Bronchial epithelial cell (primary cell): Measurements from ENCODE around the gene SGMS1. TPM values are rescaled to one million over a fixed set of nuclear protein-coding genes. Genes with fewer than 3 reads are reported as not detected.

Source experiments
- DNase-seq: peaks from one replicate; pipeline ENCODE4 v3.0.0-alpha.2; 2010; ENCODE audit warnings: low read depth
- FAIRE-seq: peaks from 2 replicates; lab custom pipeline; 2011; peaks lifted over from hg19 to GRCh38; lab: Jason Lieb, UNC
- H3K27me3 ChIP-seq: 2 replicates; pipeline ENCODE4 v1.5.1; 2011; ENCODE audit warnings: low read length; ENCODE audit not compliant: control insufficient read depth, insufficient read depth
- H3K36me3 ChIP-seq: 2 replicates; pipeline ENCODE4 v1.5.1; 2011; ENCODE audit warnings: low read length; ENCODE audit not compliant: control insufficient read depth, insufficient read depth
- H3K4me3 ChIP-seq: 2 replicates; pipeline ENCODE4 v1.5.1; 2011; ENCODE audit warnings: mild to moderate bottlenecking, low read depth, low read length, control low read depth
- total RNA-seq: library from RNA; depleted of rRNA; stranded (reverse); fragments of >200 nt; gene quantifications from 2 replicates; pipeline ENCODE4 v1.2.1, GENCODE V29; 2014
- TF ChIP-seq, protein P1 (sequence below): IDR thresholded peaks from 2 replicates; pipeline ENCODE4 v1.5.1; 2011; ENCODE audit warnings: mild to moderate bottlenecking, moderate library complexity, low read length, control low read depth, inconsistent platforms; ENCODE audit not compliant: insufficient read depth, severe bottlenecking

The SGMS1 gene
- total RNA-seq, 1 donor from 2014 or later, result 21.3 TPM

DNA sequence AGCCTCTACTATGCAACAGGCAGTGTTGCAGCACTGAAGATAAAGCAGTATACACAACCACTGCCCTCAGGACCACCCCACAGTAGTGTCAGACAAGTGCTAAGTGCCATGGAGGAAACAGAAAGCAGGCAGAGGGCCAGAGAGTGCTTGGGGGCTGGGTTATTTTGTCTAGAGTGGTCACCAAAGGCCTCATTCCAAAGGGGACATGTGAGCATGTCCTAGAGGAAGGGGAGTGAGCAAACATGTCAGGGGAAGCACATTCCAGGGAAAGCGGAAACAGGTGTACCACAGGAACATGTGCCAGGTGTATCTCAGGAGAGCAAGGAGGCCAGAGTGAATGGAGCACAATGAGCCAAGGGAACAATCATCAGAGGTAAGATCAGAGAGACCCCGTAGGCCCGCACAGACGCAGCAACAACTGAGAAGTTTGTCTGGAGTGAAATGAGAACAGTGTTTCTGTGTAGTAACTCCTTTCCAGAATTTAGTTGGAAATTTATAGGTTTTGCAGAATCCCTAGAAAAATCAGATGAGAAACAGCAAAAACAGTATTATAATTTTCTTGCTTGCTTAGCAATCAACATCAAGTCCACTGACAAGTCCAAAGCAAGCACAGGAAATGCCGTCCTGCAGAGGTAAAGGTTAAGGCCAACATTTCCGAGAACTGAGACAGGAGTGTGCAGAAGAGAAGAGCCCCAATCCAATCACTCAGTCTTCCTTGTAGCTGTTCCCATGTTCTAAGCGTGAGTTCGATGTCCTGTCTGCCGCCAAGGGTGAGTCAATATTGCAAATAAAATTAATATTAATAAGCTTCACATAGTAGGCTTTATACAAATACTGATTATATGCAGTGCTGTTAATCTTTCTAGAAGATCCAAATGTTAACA, 67.3 kb downstream of the SGMS1 start:
- FAIRE-seq (no peak), DNase-seq (no peak)
- H3K27me3 ChIP-seq, result no peaks in the 10 kb centered on the region
- TF ChIP-seq, protein P1, sequence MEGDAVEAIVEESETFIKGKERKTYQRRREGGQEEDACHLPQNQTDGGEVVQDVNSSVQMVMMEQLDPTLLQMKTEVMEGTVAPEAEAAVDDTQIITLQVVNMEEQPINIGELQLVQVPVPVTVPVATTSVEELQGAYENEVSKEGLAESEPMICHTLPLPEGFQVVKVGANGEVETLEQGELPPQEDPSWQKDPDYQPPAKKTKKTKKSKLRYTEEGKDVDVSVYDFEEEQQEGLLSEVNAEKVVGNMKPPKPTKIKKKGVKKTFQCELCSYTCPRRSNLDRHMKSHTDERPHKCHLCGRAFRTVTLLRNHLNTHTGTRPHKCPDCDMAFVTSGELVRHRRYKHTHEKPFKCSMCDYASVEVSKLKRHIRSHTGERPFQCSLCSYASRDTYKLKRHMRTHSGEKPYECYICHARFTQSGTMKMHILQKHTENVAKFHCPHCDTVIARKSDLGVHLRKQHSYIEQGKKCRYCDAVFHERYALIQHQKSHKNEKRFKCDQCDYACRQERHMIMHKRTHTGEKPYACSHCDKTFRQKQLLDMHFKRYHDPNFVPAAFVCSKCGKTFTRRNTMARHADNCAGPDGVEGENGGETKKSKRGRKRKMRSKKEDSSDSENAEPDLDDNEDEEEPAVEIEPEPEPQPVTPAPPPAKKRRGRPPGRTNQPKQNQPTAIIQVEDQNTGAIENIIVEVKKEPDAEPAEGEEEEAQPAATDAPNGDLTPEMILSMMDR, result no peak
- H3K36me3 ChIP-seq, result no peaks in the 10 kb centered on the region
- no peak overlapping the region for H3K4me3 ChIP-seq

DNA sequence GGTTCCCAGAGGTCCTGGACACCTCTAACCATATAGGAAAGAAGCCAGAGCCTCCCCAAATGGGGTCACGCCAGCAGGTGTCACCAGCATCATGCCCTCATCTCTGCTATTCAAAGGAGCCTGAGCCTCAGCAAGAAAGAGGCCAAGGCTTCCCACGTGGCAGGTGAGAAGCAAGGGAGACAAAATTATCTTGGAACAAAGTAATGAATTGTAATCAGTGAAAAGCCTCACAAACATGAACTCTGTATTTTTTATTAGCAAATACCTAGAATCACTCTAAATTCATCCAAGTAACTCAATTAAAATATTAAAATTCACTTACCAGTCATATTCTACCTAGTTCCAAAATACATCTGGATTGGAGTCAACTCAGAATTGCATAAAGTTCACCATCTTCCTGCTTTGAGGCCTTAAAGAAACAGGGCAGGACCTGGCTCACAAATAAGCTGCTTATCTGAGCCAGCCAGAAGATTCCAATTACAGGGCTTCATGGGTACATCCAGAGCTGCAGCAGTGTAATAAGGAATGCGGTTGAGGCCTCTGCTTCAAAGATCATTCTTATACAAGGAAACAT, 68.7 kb downstream of the SGMS1 start:
- no peak for DNase-seq
- TF ChIP-seq, protein P1, result peak; percentile 15
- Histone ChIP-seq H3K4me3 (no peak overlapping the region), H3K36me3 (no peaks in the 10 kb centered on the region), H3K27me3 (no peaks in the 10 kb centered on the region)
- FAIRE-seq, result no peak

- TF ChIP-seq, protein P1, result no peak
- H3K36me3 ChIP-seq, result no peaks in the 10 kb centered on the region
- no peak for DNase-seq
- no peaks in the 10 kb centered on the region for H3K27me3 ChIP-seq
- FAIRE-seq, result no peak
- H3K4me3 ChIP-seq, result no peak overlapping the region
Observed at GRCh38 chr10:50554376-50554994, 69.3 kb downstream of the SGMS1 start.

DNA sequence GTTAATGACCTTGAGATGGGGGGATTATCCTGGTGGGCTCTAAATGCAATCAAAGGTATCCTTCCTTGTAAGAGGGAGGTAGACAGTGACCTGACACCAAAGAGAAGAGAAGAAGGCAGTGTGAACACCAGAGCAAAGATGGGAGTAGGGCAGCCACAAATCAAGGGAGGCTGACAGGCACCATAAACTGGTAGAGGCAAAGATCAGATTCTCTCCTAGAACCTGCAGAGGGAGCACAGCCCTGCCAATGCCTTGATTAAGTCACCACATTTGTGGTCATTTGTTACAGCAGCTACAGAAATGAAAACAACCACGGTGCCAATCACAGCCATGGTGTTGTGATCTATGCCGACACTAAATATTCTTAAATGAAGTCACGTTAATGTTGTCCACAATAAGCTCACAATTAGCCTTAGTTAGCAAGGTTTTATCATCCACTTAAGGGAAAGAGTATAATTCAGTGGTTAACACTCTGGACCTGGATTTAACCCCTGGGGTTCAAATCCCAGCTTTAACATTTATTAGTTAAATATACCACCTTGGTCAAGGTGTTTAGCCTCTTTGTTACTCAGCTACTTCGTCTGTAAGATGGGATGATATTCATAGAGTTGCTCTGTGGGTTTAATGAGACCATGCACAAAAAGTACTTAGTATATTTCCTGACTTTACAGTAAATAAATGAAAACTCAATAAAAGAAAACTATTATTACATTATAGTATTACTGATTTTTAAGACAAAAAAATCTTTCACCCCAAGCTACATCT, 70.8 kb downstream of the SGMS1 start:
- DNase-seq (peak; percentile 27), FAIRE-seq (peak; percentile 28)
- H3K36me3 ChIP-seq, result no peaks in the 10 kb centered on the region
- no peaks in the 10 kb centered on the region for H3K27me3 ChIP-seq
- no peak overlapping the region for H3K4me3 ChIP-seq
- TF ChIP-seq, protein P1, result peak; percentile 52

GRCh38 chr10:50552308-50552707, 71.4 kb downstream of the SGMS1 start:
- Histone ChIP-seq H3K4me3 (no peak overlapping the region), H3K27me3 (no peaks in the 10 kb centered on the region), H3K36me3 (no peaks in the 10 kb centered on the region)
- TF ChIP-seq, protein P1, result no peak
- no peak for FAIRE-seq
- DNase-seq, result no peak
